Activated T-cell treated with anti-CD3 and anti-CD28 coated beads, Interleukin-2, amount 50 U/mL, for 72 hours (primary cell): ENCODE measurements around the gene TCF12. TPM values are rescaled to one million over a fixed set of nuclear protein-coding genes. Genes with fewer than 3 reads are reported as not detected.

Experiments used
- ATAC-seq, 2 donors: fragments of 150-1000 bp; cut with Tn5 transposase; replicated peaks in 1 of 2; 2 replicates each; pipeline ENCODE4 v1.10.0; 2021; ENCODE audit warnings: moderate library complexity in 2 of 2, mild to moderate bottlenecking in 1 of 2
- DNase-seq, 2 donors: peaks; one replicate each; pipeline ENCODE4 v3.0.0; 2021 to 2022; ENCODE audit warnings: mixed read lengths in 1 of 2
- H3K27ac Mint-ChIP-seq: one replicate; pipeline ENCODE4 v1.8.0; 2022; ENCODE audit warnings: mild to moderate bottlenecking, moderate library complexity, mixed read lengths
- H3K27me3 Mint-ChIP-seq: one replicate; pipeline ENCODE4 v1.8.0; 2022; ENCODE audit warnings: low read depth, mixed read lengths
- H3K36me3 Mint-ChIP-seq, 2 donors: one replicate each; pipeline ENCODE4 v1.8.0; 2022; ENCODE audit warnings: mixed read lengths in 2 of 2, mild to moderate bottlenecking in 1 of 2; ENCODE audit not compliant: insufficient read depth in 2 of 2
- H3K4me1 Mint-ChIP-seq: one replicate; pipeline ENCODE4 v1.8.0; 2022; ENCODE audit warnings: low read depth, mixed read lengths
- H3K4me3 Mint-ChIP-seq, 2 donors: one replicate each; pipeline ENCODE4 v1.8.0; 2022; ENCODE audit warnings: mild to moderate bottlenecking in 2 of 2, mixed read lengths in 2 of 2, moderate library complexity in 2 of 2
- H3K9me3 Mint-ChIP-seq, 2 donors: one replicate each; pipeline ENCODE4 v1.8.0; 2022; ENCODE audit warnings: mixed read lengths in 2 of 2
- total RNA-seq, 2 donors: library from RNA; stranded (reverse); gene quantifications; one replicate each; pipeline ENCODE4 v1.2.3, GENCODE V29; 2022

TCF12 gene
- total RNA-seq, 2 donors from 2014 or later, result 93.0 to 108 TPM

- no peak overlapping the region for H3K4me3 Mint-ChIP-seq
- H3K9me3 Mint-ChIP-seq, result no peaks in the 10 kb centered on the region
- no peaks in the 10 kb centered on the region for H3K27me3 Mint-ChIP-seq
- no peak overlapping the region for H3K27ac Mint-ChIP-seq
- no peak for ATAC-seq
- peaks cover 2% of the 10 kb centered on the region in 2 donors for H3K36me3 Mint-ChIP-seq
- no peaks in the 10 kb centered on the region for H3K4me1 Mint-ChIP-seq
- no peak for DNase-seq
These were observed 337.4 kb downstream of the TCF12 start for GRCh38 chr15:57255751-57256341.

DNA sequence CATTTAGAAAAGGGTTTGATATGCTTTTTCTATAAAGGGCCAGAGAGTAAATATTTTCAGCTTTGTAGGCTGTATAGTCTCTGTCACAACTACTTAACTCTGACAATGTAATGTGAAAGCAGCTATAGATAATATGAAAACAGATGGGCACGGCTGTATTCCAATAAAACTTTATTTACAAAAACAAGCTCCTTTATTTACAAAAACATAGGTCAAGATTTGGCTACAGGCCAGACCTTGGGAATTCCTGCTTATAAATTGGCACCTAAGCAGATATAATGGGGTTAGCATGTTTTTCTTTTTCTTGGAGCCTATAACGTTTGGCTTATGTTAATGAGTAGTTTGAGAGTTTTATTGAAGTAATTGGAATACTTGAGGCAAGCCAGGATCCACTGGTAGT, 338.5 kb downstream of the TCF12 start:
- Mint-ChIP-seq H3K4me1 (no peaks in the 10 kb centered on the region), H3K36me3 (peaks cover 2% of the 10 kb centered on the region in 2 donors), H3K9me3 (no peaks in the 10 kb centered on the region), H3K27ac (no peak overlapping the region), H3K4me3 (no peak overlapping the region), H3K27me3 (no peaks in the 10 kb centered on the region)
- ATAC-seq (no peak), DNase-seq (no peak)

- Mint-ChIP-seq H3K36me3 (peaks cover 2 to 13% of the 10 kb centered on the region in 2 donors), H3K4me1 (no peaks in the 10 kb centered on the region), H3K9me3 (no peaks in the 10 kb centered on the region), H3K4me3 (no peak overlapping the region), H3K27me3 (no peaks in the 10 kb centered on the region), H3K27ac (no peak overlapping the region)
- ATAC-seq (no peak), DNase-seq (no peak)
These were observed 341.2 kb downstream of the TCF12 start for GRCh38 chr15:57259568-57260040.

DNA sequence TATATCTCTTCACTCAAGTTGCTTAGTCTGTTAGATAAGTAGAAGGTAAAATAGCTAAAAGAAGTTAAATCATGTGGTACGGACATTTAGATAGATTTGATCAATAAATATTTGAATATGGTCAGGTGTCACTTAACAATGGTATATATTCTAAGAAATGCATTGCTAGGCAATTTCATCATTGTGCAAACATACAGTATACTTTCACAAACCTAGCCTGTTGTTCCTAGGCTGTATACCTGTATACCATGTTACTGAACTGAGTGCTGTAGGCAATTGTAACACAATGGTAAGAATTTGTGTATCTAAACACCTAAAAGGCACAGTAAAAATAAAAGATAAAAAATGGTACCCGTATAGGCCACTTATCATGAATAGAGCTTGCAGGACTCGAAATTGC, 345.1 kb downstream of the TCF12 start:
- Mint-ChIP-seq H3K4me1 (no peaks in the 10 kb centered on the region), H3K9me3 (no peaks in the 10 kb centered on the region), H3K4me3 (no peak overlapping the region), H3K27ac (no peak overlapping the region), H3K36me3 (peaks cover 0 to 16% of the 10 kb centered on the region in 2 donors), H3K27me3 (no peaks in the 10 kb centered on the region)
- ATAC-seq (no peak), DNase-seq (no peak)

DNA sequence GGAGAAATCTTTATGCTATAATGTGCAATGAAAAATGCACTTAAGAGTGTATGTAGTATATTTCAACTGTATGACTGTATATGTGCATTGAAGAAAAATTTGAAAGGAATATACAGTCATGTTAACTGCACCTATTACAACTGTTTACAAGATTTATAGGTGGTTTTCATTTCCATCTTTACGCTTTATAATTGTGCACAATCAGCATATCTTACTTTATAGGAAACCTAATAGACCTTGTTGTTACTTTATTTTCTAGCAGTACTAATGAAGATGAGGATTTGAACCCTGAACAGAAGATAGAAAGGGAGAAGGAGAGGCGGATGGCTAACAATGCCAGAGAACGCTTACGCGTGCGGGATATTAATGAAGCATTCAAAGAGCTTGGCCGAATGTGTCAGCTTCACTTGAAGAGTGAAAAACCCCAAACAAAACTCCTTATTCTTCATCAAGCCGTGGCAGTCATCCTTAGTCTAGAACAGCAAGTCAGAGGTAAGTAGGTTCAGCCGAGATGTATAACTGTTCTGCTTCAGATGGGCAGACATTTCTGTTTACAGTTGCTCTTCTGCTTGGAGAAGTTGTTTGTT, 354.4 kb downstream of the TCF12 start:
- peak overlapping the region; percentile 44 for H3K27ac Mint-ChIP-seq
- H3K36me3 Mint-ChIP-seq, result peaks cover 5 to 10% of the 10 kb centered on the region in 2 donors
- H3K27me3 Mint-ChIP-seq, result no peaks in the 10 kb centered on the region
- ATAC-seq, result no peak
- H3K4me1 Mint-ChIP-seq, result no peaks in the 10 kb centered on the region
- DNase-seq, result no peak
- no peaks in the 10 kb centered on the region for H3K9me3 Mint-ChIP-seq
- no peak overlapping the region for H3K4me3 Mint-ChIP-seq

- H3K4me1 Mint-ChIP-seq, result no peaks in the 10 kb centered on the region
- ATAC-seq, result no peak
- H3K9me3 Mint-ChIP-seq, result no peaks in the 10 kb centered on the region
- DNase-seq, result no peak
- no peaks in the 10 kb centered on the region for H3K27me3 Mint-ChIP-seq
- H3K4me3 Mint-ChIP-seq, result no peak overlapping the region
- peaks cover 5 to 10% of the 10 kb centered on the region in 2 donors for H3K36me3 Mint-ChIP-seq
- no peak overlapping the region for H3K27ac Mint-ChIP-seq
These were observed 355.0 kb downstream of the TCF12 start for GRCh38 chr15:57273402-57273801.

DNA sequence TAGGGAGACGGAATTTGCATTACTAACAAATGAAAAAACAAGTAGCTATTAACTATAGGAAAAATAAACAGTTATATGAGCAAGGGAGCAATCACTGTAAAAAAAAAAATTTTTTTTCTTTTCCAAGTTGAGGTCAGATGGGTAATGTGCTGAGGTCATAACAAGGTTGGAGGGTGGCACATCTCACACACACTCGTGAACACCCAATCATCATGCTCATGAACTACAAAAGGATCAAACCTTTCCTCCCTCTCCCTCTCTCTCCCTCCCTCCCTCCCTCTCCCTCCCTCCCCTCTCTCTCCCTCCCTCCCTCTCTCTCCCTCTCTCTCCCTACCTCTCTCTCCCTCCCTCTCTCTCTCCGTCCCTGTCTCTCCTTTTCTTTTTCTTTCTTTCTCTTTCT, 360.0 kb downstream of the TCF12 start:
- ATAC-seq (no peak), DNase-seq (no peak)
- H3K27me3 Mint-ChIP-seq, result no peaks in the 10 kb centered on the region
- no peaks in the 10 kb centered on the region for H3K9me3 Mint-ChIP-seq
- peaks cover 5 to 7% of the 10 kb centered on the region in 2 donors for H3K36me3 Mint-ChIP-seq
- H3K4me1 Mint-ChIP-seq, result no peaks in the 10 kb centered on the region
- H3K27ac Mint-ChIP-seq, result peak overlapping the region; percentile 45
- H3K4me3 Mint-ChIP-seq, result no peak overlapping the region

DNA sequence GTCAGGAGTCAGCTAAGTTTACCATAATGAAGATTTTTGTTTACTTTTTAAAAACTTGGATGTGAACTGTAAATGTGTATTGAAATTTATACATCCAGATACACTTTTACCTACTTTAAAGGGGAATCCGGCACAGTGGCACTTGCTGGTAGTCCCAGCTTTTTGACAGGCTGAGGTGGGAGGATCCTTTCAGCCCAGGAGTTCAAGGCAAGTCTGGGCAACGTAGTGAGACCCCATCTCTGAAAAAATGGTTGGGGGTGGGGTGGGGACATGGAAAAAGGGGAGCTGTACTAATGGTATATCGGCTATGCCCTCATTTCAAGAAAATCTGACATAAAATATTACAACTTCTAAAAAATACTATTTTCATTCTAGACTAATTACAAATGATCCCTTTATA, 362.0 kb downstream of the TCF12 start:
- no peak overlapping the region for H3K27ac Mint-ChIP-seq
- DNase-seq (no peak), ATAC-seq (no peak)
- peaks cover 7% of the 10 kb centered on the region for H3K4me1 Mint-ChIP-seq
- H3K36me3 Mint-ChIP-seq, result peaks cover 6 to 11% of the 10 kb centered on the region in 2 donors
- H3K27me3 Mint-ChIP-seq, result no peaks in the 10 kb centered on the region
- H3K4me3 Mint-ChIP-seq, result no peak overlapping the region
- no peaks in the 10 kb centered on the region for H3K9me3 Mint-ChIP-seq

DNA sequence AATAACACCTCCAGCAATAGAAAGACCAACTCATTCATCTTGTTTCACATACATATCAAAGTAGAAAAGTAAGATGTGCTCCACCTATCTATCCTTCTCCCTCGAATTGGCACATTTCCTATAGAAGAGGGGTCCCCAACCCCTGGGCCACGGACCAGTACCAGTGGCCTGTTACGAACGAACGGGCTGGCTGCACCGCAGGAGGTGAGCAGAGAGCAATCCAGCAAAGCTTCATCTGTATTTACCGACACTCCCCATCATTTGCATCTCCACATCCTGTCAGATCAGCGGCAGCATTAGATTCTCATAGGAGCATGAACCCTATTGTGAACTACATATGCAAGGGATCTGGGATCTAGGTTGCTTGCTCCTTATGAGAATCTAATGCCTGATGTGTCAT, 362.9 kb downstream of the TCF12 start:
- H3K4me3 Mint-ChIP-seq, result no peak overlapping the region
- DNase-seq (no peak), ATAC-seq (no peak)
- H3K4me1 Mint-ChIP-seq, result peaks cover 7% of the 10 kb centered on the region
- H3K27me3 Mint-ChIP-seq, result no peaks in the 10 kb centered on the region
- H3K27ac Mint-ChIP-seq, result no peak overlapping the region
- H3K9me3 Mint-ChIP-seq, result no peaks in the 10 kb centered on the region
- H3K36me3 Mint-ChIP-seq, result peaks cover 6 to 11% of the 10 kb centered on the region in 2 donors

- no peaks in the 10 kb centered on the region for H3K27me3 Mint-ChIP-seq
These were observed 364.2 kb downstream of the TCF12 start for GRCh38 chr15:57282686-57283085.

GRCh38 chr15:57283774-57284503, 365.5 kb downstream of the TCF12 start:
- Mint-ChIP-seq H3K27ac (no peak overlapping the region), H3K27me3 (no peaks in the 10 kb centered on the region), H3K9me3 (no peaks in the 10 kb centered on the region), H3K36me3 (peaks cover 6 to 11% of the 10 kb centered on the region in 2 donors), H3K4me3 (no peak overlapping the region), H3K4me1 (peaks cover 7% of the 10 kb centered on the region)
- DNase-seq (no peak), ATAC-seq (no peak)

More at GRCh38 chr15:57282686-57283085, 364.2 kb downstream of the TCF12 start:
- DNase-seq (no peak), ATAC-seq (no peak)
- H3K36me3 Mint-ChIP-seq, result peaks cover 6 to 11% of the 10 kb centered on the region in 2 donors
- H3K4me3 Mint-ChIP-seq, result no peak overlapping the region
- peaks cover 7% of the 10 kb centered on the region for H3K4me1 Mint-ChIP-seq
- no peak overlapping the region for H3K27ac Mint-ChIP-seq
- H3K9me3 Mint-ChIP-seq, result no peaks in the 10 kb centered on the region

DNA sequence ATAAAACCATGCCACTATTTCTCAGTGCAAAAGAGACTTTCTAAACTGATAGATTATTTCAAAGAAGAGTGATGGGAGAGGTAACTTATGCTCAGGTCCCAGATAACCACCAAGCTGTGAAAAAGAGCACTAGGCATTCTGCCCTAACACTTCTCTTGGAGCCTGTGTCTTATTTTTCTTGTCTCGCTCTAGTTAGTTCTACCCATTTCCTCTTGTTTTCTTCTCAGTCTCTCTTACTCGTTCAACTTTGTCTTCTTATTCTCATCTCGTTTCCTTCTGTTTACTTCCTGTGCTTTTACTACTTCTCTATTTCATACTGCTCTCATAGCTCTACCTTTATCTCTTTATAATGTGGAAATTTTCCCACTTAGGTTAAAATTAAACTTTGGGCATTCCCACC, 366.1 kb downstream of the TCF12 start:
- Mint-ChIP-seq H3K27ac (no peak overlapping the region), H3K9me3 (no peaks in the 10 kb centered on the region), H3K4me3 (no peak overlapping the region), H3K36me3 (peaks cover 6 to 15% of the 10 kb centered on the region in 2 donors), H3K4me1 (peaks cover 7% of the 10 kb centered on the region), H3K27me3 (no peaks in the 10 kb centered on the region)
- no peak for ATAC-seq
- DNase-seq, result no peak

DNA sequence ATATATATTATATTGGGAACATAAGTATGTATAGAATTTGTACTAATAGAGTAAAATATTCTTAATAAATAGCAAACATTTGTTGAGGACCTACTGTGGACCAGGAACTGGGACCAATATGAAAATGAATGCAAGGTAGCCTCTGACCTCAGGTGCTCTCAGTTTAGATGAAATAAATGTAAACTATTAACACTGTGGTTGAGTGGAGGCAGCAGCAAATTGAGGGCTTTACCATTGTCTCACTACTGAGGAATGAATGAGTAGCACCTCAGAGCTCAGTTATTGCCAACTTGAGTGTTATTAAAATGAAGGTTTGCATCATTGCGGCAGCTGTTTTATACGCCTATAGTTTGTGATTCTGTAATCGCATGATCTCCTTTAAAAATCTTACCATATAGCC, 366.9 kb downstream of the TCF12 start:
- Mint-ChIP-seq H3K9me3 (peaks cover 0 to 2% of the 10 kb centered on the region in 2 donors), H3K27me3 (no peaks in the 10 kb centered on the region), H3K4me3 (no peak overlapping the region), H3K36me3 (peaks cover 8 to 19% of the 10 kb centered on the region in 2 donors), H3K4me1 (peaks cover 7% of the 10 kb centered on the region), H3K27ac (no peak overlapping the region)
- DNase-seq, result no peak
- ATAC-seq, result no peak
